ENCODE measurements around the gene GBA3. TPM values are rescaled to one million over a fixed set of nuclear protein-coding genes. Genes with fewer than 3 reads are reported as not detected.

GBA3 gene
- total RNA-seq, 6 experiments from 2014 or later, result not detected

- no peak for DNase-seq
- Mint-ChIP-seq H3K9me3 (no peaks in the 10 kb centered on the region), H3K4me1 (ENCODE audit: low read depth) (no peaks in the 10 kb centered on the region), H3K36me3 (ENCODE audit: low read depth) (no peaks in the 10 kb centered on the region), H3K4me3 (no peak overlapping the region), H3K27me3 (ENCODE audit: insufficient read depth) (no peaks in the 10 kb centered on the region; the same call in 1 of the 2 replicates), H3K27ac (no peak overlapping the region)
- TF ChIP-seq, protein P1, sequence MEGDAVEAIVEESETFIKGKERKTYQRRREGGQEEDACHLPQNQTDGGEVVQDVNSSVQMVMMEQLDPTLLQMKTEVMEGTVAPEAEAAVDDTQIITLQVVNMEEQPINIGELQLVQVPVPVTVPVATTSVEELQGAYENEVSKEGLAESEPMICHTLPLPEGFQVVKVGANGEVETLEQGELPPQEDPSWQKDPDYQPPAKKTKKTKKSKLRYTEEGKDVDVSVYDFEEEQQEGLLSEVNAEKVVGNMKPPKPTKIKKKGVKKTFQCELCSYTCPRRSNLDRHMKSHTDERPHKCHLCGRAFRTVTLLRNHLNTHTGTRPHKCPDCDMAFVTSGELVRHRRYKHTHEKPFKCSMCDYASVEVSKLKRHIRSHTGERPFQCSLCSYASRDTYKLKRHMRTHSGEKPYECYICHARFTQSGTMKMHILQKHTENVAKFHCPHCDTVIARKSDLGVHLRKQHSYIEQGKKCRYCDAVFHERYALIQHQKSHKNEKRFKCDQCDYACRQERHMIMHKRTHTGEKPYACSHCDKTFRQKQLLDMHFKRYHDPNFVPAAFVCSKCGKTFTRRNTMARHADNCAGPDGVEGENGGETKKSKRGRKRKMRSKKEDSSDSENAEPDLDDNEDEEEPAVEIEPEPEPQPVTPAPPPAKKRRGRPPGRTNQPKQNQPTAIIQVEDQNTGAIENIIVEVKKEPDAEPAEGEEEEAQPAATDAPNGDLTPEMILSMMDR (IDR thresholded peaks at IDR 0.05), result no peak
Measured at GRCh38 chr4:22670956-22671355, 21.8 kb upstream of the GBA3 start.

- Mint-ChIP-seq H3K27ac (no peak overlapping the region), H3K36me3 (ENCODE audit: low read depth) (no peaks in the 10 kb centered on the region), H3K27me3 (ENCODE audit: insufficient read depth) (no peaks in the 10 kb centered on the region; the same call in 1 of the 2 replicates), H3K9me3 (no peaks in the 10 kb centered on the region), H3K4me3 (no peak overlapping the region), H3K4me1 (ENCODE audit: low read depth) (no peaks in the 10 kb centered on the region)
- DNase-seq, result no peak
- TF ChIP-seq, protein P1 (IDR thresholded peaks at IDR 0.05), result no peak
Measured at GRCh38 chr4:22672519-22672918, 20.2 kb upstream of the GBA3 start.

DNA sequence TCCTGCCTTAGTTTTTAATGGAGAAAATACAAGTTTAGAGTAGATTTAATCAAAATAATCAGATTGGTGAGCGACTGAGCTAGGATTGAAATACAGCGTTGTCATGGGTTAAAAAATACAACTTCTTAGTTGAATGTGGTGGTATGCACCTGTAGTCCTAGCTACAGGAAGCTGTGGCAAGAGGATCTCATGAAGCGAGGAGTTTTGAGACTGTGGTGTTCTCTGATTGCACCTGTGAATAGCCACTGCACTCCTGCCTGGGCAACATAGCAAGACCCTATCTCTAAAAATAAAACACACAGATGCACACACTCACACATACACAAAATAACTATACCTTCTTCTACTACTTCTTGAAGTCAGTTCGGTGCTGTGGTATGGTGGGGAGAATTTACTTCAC, 19.8 kb upstream of the GBA3 start:
- TF ChIP-seq, protein P1 (IDR thresholded peaks at IDR 0.05), result no peak
- Mint-ChIP-seq H3K4me1 (ENCODE audit: low read depth) (no peaks in the 10 kb centered on the region), H3K27ac (no peak overlapping the region), H3K36me3 (ENCODE audit: low read depth) (no peaks in the 10 kb centered on the region), H3K9me3 (no peaks in the 10 kb centered on the region), H3K4me3 (no peak overlapping the region), H3K27me3 (ENCODE audit: insufficient read depth) (no peaks in the 10 kb centered on the region; the same call in 1 of the 2 replicates)
- no peak for DNase-seq

- H3K27me3 Mint-ChIP-seq (ENCODE audit: insufficient read depth), result peaks cover 2% of the 10 kb centered on the region
- H3K36me3 Mint-ChIP-seq (ENCODE audit: low read depth), result no peaks in the 10 kb centered on the region
- no peaks in the 10 kb centered on the region for H3K4me1 Mint-ChIP-seq (ENCODE audit: low read depth)
- no peak overlapping the region for H3K4me3 Mint-ChIP-seq
- DNase-seq, result no peak
- H3K27ac Mint-ChIP-seq, result no peak overlapping the region
- H3K9me3 Mint-ChIP-seq, result no peaks in the 10 kb centered on the region
- TF ChIP-seq, protein P1 (IDR thresholded peaks at IDR 0.05), result no peak
Measured at GRCh38 chr4:22674700-22675099, 18.0 kb upstream of the GBA3 start.

DNA sequence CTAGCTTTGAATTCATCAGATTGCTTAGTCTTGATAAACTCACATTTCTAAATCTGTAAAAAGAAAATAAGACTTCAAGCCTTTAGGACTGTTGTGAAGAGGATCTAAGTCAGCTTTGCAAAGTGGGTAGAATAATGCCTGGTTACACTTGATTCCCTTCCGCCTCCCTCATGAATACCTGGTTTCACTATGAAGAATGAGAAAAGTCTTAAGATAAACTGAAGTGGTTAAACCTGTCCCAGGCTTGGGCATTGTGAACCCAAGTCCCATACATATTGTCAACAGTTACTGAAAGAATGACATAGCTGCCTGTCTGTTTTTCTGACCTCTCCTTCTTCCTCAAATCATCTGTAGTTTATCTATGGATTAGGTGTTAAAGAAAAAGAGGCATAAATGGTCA, 16.7 kb upstream of the GBA3 start:
- H3K27ac Mint-ChIP-seq, result no peak overlapping the region
- H3K36me3 Mint-ChIP-seq (ENCODE audit: low read depth), result no peaks in the 10 kb centered on the region
- H3K9me3 Mint-ChIP-seq, result no peaks in the 10 kb centered on the region
- no peaks in the 10 kb centered on the region for H3K4me1 Mint-ChIP-seq (ENCODE audit: low read depth)
- H3K27me3 Mint-ChIP-seq (ENCODE audit: insufficient read depth), result peaks cover 2% of the 10 kb centered on the region
- TF ChIP-seq, protein P1 (IDR thresholded peaks at IDR 0.05), result no peak
- DNase-seq, result no peak
- no peak overlapping the region for H3K4me3 Mint-ChIP-seq

DNA sequence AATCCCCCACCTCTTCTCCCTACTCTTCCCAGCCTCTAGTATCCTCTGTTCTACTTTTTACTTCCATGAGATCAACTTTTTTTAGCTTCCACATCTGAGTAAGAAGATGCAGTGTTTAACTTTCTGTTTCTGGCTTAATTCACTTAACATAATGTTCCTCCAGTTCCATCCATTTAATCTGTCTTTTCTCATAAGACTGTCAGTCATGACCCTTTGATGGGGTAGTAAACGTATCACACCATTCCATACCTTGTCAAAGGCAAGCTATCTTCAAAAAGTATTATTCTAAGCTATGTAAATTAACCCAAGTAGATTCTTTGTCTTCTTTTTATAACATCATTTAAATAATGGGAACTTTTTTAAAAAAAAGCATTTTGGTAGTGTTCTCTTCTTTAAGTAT, 15.0 kb upstream of the GBA3 start:
- H3K36me3 Mint-ChIP-seq (ENCODE audit: low read depth), result no peaks in the 10 kb centered on the region
- H3K4me3 Mint-ChIP-seq, result no peak overlapping the region
- no peak for DNase-seq
- TF ChIP-seq, protein P1 (IDR thresholded peaks at IDR 0.05), result no peak
- H3K9me3 Mint-ChIP-seq, result no peaks in the 10 kb centered on the region
- no peak overlapping the region for H3K27ac Mint-ChIP-seq
- H3K27me3 Mint-ChIP-seq (ENCODE audit: insufficient read depth), result peaks cover 2% of the 10 kb centered on the region; the same call in 1 of the 2 replicates
- H3K4me1 Mint-ChIP-seq (ENCODE audit: low read depth), result no peaks in the 10 kb centered on the region

Measured in HFFc6 (cell line).